ENCODE measurements around the gene TNFRSF1B.

TNFRSF1B gene

GRCh38 chr1:12166834-12167492 lies at the start of gene TNFRSF1B:
TNFRSF1B (plus strand) TSS chr1:12166991; CDS start chr1:12167092, 101 bp downstream.
- DNase-seq (ENCODE audit: low read depth): no peak
- no peak within 1 kb of the TSS for H3K4me3 ChIP-seq (ENCODE audit: low read length)
- TF ChIP-seq CTCF (IDR thresholded peaks at IDR 0.05; ENCODE audit: insufficient read depth, low read depth, low read length, missing control alignments): no peak

GRCh38 chr1:12121212-12122003 lies 45.4 kb upstream of the TNFRSF1B start:
- H3K4me3 ChIP-seq (ENCODE audit: low read length): no peak overlapping the region
- TF ChIP-seq CTCF (IDR thresholded peaks at IDR 0.05; ENCODE audit: insufficient read depth, low read depth, low read length, missing control alignments): no peak
- DNase-seq (ENCODE audit: low read depth): peak; percentile 43

- DNase-seq (ENCODE audit: low read depth): no peak
- no peak overlapping the region for H3K4me3 ChIP-seq (ENCODE audit: low read length)
- no peak for TF ChIP-seq CTCF (IDR thresholded peaks at IDR 0.05; ENCODE audit: insufficient read depth, low read depth, low read length, missing control alignments)
Measured at GRCh38 chr1:12123172-12123571, 43.6 kb upstream of the TNFRSF1B start.

GRCh38 chr1:12124693-12125421 lies 41.9 kb upstream of the TNFRSF1B start:
- peak; percentile 68 for DNase-seq (ENCODE audit: low read depth)
- TF ChIP-seq CTCF (IDR thresholded peaks at IDR 0.05; ENCODE audit: insufficient read depth, low read depth, low read length, missing control alignments): peak; percentile 93
- H3K4me3 ChIP-seq (ENCODE audit: low read length): no peak overlapping the region

- DNase-seq (ENCODE audit: low read depth): no peak
- no peak overlapping the region for H3K4me3 ChIP-seq (ENCODE audit: low read length)
- no peak for TF ChIP-seq CTCF (IDR thresholded peaks at IDR 0.05; ENCODE audit: insufficient read depth, low read depth, low read length, missing control alignments)
Measured at GRCh38 chr1:12125422-12126355, 41.1 kb upstream of the TNFRSF1B start.

GRCh38 chr1:12126781-12127180 lies 40.0 kb upstream of the TNFRSF1B start:
- DNase-seq (ENCODE audit: low read depth): no peak
- no peak for TF ChIP-seq CTCF (IDR thresholded peaks at IDR 0.05; ENCODE audit: insufficient read depth, low read depth, low read length, missing control alignments)
- no peak overlapping the region for H3K4me3 ChIP-seq (ENCODE audit: low read length)
